ENCODE data around the gene FCHSD2. TPM values are rescaled to one million over a fixed set of nuclear protein-coding genes. Genes with fewer than 3 reads are reported as not detected.

FCHSD2 gene
- total RNA-seq, 2 donors from 2014 or later = 56.5 to 75.3 TPM

DNA sequence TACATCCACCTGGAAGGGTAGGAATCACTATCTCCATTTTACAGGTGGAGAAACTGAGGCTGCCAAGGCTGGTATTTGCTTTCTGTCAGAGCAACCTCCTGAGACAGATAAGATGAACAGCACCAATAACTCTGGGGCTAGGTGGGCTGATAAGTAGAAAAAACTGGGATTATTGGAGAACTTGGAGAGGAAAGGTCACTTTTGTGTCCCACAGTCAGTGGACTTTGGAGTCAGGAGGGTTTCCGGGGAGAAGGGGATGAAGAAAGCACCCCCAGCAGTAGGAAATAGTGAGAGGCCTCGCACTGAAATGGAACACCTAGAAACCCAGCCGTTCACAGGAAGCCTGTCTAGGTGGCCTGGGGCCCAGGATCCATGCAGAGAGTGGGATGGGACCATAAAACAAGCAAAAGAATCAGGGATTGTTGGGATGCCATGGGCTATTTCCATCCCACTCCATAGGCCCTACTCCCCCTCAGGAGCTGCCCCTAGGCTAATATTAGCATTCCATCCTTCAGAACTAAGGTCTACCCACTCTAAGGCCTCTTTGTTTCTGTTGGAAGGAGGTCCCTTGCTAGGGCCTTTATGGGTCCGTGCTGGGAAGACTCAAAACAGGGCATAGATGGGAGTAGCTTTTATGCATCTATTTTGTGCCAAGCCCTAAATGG is 31.0 kb upstream of the FCHSD2 start:
- no peaks in the 10 kb centered on the region for H3K36me3 ChIP-seq
- no peak for TF ChIP-seq CTCF (IDR thresholded peaks at IDR 0.05)
- ATAC-seq (ENCODE audit: insufficient number of reproducible peaks, low FRiP score, low read depth) = no peak
- H3K27ac ChIP-seq = peak overlapping the region; percentile 82 to 85
- H3K4me3 ChIP-seq = no peak overlapping the region
- no peaks in the 10 kb centered on the region for H3K9me3 ChIP-seq
- peaks cover 23 to 49% of the 10 kb centered on the region in 2 donors for H3K4me1 ChIP-seq (ENCODE audit: control insufficient read depth in 1 of 2, low read depth in 2 of 2)
- no peaks in the 10 kb centered on the region for H3K27me3 ChIP-seq (replicated peaks; ENCODE audit: insufficient read depth)
- no peak for DNase-seq (ENCODE audit: low spot score)

- DNase-seq (ENCODE audit: low spot score) = no peak
- no peak for TF ChIP-seq CTCF (IDR thresholded peaks at IDR 0.05)
- ATAC-seq (ENCODE audit: insufficient number of reproducible peaks, low FRiP score, low read depth) = no peak
- Histone ChIP-seq H3K27me3 (replicated peaks; ENCODE audit: insufficient read depth) (no peaks in the 10 kb centered on the region), H3K27ac (no peak overlapping the region), H3K9me3 (no peaks in the 10 kb centered on the region), H3K4me1 (ENCODE audit: control insufficient read depth in 1 of 2, low read depth in 2 of 2) (peaks cover 10 to 34% of the 10 kb centered on the region in 2 donors), H3K4me3 (no peak overlapping the region), H3K36me3 (no peaks in the 10 kb centered on the region)
Observed at GRCh38 chr11:73171436-73172161, 29.5 kb upstream of the FCHSD2 start.

DNA sequence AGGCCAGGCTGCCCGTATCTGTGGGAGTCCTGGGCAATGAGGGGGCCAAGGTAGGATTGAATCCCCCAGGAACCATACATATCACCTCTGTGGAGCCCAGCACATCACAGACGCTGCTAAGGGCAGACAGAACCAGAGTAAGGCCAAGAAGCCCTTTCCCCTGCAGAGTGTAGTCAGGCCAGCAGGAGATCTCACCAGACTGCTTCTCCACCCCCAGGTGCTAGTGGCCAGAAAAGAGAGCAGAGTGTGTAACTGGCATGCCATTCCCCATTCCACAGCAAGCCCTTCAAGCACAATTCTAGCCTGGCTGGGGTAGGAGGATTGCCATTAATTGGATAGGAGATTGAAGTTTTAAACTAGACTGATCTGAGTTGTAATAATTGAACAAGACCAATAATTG is 28.0 kb upstream of the FCHSD2 start:
- DNase-seq (ENCODE audit: low spot score) (no peak), ATAC-seq (ENCODE audit: insufficient number of reproducible peaks, low FRiP score, low read depth) (no peak)
- H3K27me3 ChIP-seq (replicated peaks; ENCODE audit: insufficient read depth) = no peaks in the 10 kb centered on the region
- no peak overlapping the region for H3K27ac ChIP-seq
- no peak overlapping the region for H3K4me3 ChIP-seq
- H3K36me3 ChIP-seq = no peaks in the 10 kb centered on the region
- H3K4me1 ChIP-seq (ENCODE audit: control insufficient read depth in 1 of 2, low read depth in 2 of 2) = peaks cover 9 to 20% of the 10 kb centered on the region in 2 donors
- no peak for TF ChIP-seq CTCF (IDR thresholded peaks at IDR 0.05)
- no peaks in the 10 kb centered on the region for H3K9me3 ChIP-seq

DNA sequence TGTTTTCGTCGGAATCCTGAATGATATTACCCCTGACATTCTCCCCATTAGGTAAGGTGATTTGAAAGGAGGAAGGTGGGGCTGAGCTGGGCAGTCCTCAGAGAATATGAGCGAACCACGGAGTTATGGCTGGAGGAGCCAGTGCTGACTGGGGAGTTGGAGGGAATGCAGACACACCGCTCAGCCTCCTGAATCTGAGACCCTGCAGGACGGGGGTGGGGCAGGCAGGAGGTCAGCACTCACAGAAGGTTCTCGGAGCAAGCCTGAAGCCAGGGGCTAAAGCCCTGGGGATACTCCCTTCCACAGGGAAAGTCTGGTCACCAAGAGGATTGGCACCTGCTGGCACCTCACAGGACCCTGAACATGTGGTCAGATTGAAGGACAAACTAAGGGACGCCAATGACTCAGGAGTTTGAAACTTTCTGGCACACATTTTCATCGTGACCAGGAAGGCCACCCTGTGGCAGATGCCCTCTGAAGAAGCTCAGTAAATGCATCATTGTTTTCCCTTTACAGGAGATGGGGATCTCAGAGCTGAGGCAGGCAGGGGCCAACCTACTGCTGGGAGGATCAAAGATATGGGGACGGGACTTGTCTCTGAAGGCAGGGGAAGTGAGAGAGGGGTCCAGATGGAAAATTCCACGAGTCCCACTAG is 26.9 kb upstream of the FCHSD2 start:
- no peak for TF ChIP-seq CTCF (IDR thresholded peaks at IDR 0.05)
- Histone ChIP-seq H3K4me3 (no peak overlapping the region), H3K9me3 (no peaks in the 10 kb centered on the region), H3K27ac (no peak overlapping the region), H3K36me3 (no peaks in the 10 kb centered on the region), H3K4me1 (ENCODE audit: control insufficient read depth in 1 of 2, low read depth in 2 of 2) (peaks cover 9 to 17% of the 10 kb centered on the region in 2 donors), H3K27me3 (replicated peaks; ENCODE audit: insufficient read depth) (no peaks in the 10 kb centered on the region)
- DNase-seq (ENCODE audit: low spot score) (no peak), ATAC-seq (ENCODE audit: insufficient number of reproducible peaks, low FRiP score, low read depth) (no peak)

GRCh38 chr11:73167363-73167954 is 25.3 kb upstream of the FCHSD2 start:
- TF ChIP-seq CTCF (IDR thresholded peaks at IDR 0.05) = no peak
- ATAC-seq (ENCODE audit: insufficient number of reproducible peaks, low FRiP score, low read depth) (no peak), DNase-seq (ENCODE audit: low spot score) (no peak)
- no peak overlapping the region for H3K27ac ChIP-seq
- no peak overlapping the region for H3K4me3 ChIP-seq
- H3K4me1 ChIP-seq (ENCODE audit: control insufficient read depth in 1 of 2, low read depth in 2 of 2) = peaks cover under 1 to 2% of the 10 kb centered on the region in 2 donors
- no peaks in the 10 kb centered on the region for H3K9me3 ChIP-seq
- H3K27me3 ChIP-seq (replicated peaks; ENCODE audit: insufficient read depth) = no peaks in the 10 kb centered on the region
- H3K36me3 ChIP-seq = no peaks in the 10 kb centered on the region

Data from thoracic aorta (tissue), 2 donors.